Hippocampal formation (tissue), 2 donors: ENCODE measurements around the gene CDH4.

ENCODE experiments used
- DNase-seq, 2 donors: peaks; one replicate each; lab custom pipeline; 2025; lab: John Stamatoyannopoulos, UW

Gene CDH4

DNA sequence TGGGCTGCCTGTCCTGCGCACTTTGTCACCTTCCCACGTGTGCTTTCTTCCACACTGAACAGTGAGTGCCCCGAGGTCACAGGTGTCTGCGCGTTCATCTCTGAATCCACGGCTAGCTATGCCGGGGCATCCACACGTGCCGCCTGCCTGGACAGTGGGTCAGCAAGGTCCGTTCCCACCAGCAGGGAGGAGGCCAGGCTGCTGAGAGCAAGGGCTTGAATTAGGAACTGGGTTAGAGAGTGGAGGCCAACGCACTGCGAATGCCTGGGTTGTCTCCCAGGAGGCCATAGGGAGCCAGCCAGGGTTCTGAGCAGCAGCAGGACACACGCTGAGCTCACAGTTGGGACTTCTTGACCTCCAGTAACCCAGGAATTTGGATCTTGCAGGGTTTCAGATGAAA, 565.5 kb downstream of the CDH4 start:
- no peak for DNase-seq

DNA sequence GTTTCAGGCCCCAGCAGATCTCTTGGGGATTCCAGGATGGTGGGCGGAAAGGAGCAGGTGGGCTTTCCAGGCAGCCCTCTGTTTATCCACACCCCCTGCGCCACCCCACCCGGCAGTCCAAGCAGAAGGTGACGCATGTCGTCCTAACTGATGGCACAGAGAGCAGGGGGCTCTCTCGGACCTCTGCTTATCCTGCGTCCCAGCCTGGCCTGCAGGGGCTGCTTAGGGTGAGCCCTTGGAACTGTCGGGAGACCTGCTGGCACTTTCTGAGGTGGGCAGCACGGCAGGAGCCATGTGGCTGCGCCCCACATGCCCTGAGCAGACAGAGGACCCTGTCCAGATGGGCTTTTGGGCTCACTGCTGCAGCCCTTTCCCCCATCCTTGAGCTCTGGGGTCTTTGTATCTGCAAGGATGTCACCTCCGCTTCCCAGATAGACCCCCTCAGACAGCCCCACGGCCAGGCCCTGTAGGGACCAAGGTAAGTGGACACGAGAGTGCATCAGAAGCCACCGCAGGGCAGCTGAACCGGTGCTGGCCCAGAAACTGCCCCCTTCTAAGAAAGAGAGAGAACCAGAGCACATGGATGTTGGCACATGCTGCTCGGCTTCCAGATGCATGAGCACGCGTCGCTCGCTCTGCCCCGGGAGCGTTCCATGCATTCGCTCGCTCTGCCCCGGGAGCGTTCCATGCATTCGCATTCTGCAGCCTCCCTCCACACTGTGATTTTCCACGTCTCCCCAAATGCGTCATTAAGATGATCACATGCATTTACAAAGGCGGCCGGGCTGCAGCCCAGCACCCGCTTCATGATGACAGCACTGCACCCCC, 566.9 kb downstream of the CDH4 start:
- DNase-seq, result no peak

DNA sequence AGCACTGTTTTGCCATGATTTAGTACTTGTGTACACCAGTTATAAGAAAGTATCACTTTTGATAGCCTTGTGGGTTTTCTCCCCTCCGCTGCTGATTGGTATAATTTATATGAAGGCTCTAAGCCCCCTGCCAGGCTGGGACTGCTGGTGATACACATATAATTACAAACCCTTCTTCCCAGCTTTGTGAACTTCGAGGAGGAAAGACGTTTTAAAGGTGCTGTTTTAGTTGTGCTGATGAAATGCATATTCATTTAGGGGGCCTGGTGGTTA, 567.4 kb downstream of the CDH4 start:
- DNase-seq, result no peak

DNA sequence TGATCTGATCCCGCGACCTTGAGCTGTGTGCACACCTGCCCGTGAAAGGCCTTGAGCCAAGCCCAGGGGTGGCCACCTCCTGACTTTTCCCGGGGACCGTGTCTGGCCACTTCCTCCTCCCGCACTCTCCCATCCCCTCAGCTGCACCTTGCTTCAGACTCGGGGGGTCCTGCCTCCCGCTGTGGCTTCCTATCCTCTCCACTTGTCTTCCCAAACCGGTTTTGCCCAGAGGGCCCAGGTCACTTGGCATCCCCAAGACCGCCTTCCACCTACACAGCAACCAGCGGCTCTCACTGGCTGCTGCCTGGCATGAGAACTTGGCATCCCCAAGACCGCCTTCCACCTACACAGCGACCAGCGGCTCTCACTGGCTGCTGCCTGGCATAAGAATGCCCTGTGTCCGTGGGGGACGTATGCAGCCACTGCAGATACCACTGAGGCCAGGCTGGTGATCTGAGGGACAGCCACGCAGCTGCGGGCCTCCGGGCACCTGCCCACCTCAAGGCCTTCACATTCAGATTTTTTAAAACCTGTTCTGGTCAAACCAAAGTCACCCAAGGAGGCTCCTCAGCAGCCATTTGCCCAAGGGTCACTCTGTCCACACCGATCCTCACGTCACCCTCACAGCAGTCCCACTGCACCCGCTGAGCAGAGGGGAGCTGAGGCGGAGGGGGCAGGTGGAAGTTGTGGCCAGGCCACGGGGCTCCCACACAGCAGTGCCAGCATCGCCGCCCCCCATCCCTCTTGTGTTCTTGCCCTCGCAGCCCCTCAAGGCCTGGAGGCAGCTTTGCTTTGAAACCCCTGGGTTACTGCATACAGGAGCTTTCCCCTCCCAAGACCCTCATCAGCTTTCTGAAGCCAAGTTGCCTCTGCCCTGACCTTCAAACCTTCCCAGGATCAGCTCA, 568.1 kb downstream of the CDH4 start:
- DNase-seq, result no peak

DNA sequence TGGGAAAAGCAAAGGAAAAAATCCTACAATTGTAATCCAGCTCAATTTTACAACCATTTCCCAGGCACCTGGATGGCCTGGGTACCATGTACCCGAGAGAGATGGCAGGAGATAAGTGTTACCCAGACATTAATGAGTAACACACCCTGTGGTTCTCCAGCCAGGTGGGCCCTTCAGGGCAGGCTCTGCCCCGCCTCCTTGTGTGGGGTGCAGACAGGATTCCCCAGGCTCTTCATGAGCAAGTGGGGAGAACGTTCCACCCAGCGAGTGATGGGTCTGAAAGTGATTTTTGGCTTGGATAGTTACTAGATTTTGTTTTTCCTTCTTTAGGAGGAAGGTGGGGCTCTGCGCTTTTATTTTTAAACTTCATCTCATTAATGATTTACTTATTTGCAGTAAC, 569.7 kb downstream of the CDH4 start:
- no peak for DNase-seq

DNA sequence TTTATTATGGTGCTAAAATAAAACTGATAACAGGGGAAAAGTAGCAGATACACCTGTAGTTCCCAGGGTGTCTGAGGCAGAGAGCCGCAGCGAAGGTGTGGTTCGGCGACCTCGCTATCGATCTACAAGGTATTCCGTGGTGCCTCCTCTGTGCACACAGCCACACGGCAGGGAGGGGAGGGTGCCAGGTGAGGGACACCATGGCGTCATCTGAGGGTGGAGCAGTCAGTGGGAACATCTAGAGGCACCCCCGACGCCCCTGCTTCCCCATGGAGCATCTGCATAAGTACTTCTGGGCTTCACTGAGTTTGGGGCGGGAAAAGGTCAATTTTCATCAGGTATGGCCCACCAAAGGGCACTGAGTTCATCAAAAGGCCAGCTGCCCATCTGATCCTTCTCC, 570.3 kb downstream of the CDH4 start:
- no peak for DNase-seq

DNA sequence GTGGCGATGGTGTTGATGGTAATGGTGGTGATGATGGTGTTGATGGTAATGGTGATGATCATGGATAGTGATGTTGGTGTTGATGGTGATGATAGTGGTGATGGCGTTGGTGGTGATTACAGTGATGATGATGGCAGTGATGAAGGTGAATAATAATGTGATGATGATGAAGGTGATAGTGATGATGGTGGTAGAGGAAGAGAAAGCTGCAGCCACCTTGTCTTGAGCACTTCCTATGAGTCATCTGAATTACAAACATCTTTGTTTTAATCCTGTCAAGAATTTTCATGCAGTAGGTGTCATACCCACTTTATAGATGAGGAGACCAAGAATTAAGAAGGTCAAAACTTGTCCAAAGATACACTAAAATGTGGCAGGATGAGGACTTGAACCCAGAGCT, 571.2 kb downstream of the CDH4 start:
- DNase-seq, result no peak

DNA sequence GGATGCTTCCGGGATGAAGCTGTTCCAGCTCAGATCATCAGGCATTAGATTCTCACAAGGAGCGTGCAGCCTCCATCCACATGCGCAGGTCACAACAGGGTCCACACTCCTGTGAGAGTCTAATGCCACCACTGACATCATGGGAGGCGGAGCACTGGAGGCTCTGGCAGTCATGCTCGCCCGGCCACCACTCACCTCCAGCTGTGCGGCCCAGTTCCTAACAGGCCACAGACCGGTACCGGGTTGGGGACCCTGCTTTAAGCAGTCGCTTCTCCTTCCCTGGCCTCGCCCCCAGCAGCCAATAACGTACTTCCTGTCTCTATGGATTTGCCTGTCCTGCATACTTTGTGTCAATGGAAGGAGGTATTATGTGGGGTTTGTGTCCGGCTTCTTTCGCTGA, 576.8 kb downstream of the CDH4 start:
- no peak for DNase-seq

DNA sequence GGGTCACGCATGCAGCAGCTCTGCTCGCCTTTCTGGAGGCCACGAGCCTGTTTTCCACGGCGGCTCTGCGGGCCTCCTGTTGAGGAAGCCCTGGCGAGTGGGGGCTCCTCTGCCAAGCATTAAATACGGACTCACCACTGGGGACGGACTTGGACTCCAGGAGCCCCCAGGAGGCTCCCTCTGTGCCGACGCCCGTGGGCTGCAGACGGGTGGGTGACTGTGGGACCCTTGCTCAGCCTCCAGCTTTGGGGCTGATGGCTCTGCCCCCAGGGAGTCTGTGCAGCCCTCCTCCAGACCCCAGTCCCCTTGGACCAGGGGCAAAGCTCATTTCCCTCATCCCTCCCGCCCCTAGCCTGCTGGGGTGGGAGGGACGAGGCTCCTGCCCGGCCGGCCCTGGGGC, 577.5 kb downstream of the CDH4 start:
- no peak for DNase-seq

DNA sequence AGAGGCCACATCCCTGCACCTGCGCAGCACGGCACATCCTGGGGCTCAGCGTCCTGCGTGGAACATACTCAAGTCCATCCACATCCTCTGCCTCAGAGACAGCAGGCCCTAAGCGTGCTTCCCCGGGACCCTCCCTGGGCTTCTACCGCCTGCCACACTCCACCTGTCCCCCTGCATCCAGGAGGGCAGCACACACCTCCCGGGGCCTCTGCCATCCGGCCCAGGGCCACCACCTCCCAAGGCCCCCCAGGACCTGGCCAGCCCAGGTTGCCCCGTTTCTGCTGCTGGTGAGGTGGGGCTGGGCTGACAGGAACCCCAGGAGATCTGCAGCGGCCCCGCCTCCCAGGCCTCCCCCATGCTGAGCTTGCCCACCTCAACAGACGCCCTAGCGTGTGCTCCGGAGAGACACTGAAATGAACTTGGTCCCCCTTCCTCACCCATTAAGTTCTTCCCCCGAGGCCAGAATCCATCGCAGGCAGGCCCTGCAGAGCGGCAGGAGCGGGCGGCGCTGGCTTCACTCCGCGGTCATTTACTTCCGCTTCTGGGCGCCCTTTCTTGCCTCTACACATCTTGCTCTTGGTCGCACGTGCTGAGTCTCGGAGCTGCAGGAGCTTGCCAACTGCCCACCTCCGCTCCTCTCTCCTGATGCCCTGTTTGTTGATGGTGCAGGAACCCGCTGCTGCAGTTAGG, 578.3 kb downstream of the CDH4 start:
- DNase-seq, result no peak

DNA sequence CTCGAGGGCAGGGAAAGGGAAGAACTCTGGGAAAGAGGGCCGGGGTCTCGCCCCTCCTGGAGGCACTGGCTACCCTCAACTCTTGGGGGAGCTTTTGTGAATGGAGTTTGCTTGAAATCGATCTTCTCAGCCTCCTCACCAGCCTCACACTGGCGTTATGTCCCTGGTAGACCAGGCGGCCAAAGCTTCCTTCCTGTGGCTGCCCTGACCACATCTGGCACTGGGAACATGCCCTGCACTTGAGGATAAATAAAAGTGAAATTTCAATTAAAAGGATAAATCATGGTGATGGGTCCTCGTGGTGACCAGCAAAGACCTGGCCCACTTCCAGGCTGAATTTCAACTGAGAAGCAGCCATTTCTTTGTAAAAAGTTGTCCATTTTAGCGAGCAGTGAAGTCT, 578.9 kb downstream of the CDH4 start:
- no peak for DNase-seq

DNA sequence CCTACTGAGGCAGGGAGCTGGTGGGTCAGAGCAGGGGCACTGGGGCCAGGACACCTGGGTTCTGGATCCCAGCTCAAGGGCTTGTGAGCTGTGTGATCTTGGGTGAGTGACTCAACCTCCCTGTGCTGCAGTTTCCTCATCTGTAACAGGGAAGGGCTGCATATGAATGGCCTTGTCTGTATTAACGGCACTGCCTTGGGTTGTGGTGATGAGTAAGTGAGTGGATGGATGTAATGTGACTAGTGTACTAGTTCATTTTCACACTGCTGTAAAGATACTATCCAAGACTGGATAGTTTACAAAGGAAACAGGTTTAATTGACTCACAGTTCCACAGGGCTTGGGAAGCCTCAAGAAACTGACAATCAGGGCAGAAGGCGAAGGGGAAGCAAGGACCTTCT, 580.1 kb downstream of the CDH4 start:
- DNase-seq, result no peak

DNA sequence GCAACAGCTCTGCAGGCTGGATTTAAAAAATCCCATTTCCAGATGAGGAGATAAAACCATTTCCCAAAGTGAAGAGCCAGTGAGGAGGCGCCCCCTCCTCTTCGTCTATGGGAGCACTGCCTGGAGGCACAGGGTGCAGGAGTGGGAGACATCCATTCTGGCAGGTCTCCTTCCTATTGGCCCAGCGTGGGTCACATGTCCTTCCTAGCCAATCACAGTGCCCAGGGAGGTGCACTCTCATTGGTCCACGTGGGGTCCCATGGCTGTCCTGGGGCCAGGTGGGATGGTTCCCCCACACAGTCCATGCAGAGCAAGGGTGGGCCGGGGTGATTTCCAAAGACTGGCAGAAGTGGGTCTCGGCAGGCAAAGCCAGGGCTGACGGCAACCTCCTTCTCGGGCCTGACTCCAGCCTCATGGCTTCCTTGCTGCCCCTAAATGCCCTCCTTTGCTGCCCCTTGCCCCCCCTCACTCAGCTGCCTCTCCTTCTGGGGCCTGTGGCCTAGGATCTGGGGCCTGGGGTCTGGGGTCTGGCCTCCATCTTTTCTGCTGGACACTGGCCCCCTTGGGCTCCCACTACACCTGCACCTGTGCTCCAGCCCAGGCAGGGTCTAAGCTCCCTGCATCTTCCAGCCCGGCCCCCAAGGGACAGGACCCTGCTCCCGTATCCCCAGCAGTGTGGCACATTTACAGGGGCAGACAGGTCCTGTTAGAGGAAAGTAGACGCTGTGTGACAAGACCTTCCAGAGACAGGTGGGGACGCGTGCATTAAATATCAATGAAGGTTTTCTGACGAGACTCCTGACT, 581.9 kb downstream of the CDH4 start:
- no peak for DNase-seq

DNA sequence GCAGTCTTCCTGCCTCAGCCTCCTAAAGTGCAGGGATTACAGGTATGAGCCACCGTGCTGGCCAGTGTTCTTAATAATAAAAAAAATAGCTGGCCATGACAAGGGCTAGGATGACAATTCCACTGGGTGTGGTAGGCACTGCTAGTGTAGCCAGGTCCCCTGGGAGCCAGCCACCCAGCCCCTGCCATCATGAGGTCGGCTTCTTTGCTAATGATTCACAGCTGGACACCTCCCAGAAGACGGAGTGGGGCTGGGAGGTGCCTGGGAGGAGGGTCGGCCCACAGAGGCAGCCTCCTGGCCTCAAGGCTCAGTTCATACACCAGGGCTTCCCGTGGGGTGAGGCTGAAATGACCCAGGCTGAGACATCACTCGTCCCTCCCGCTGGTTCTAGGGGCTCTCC, 583.2 kb downstream of the CDH4 start:
- DNase-seq, result no peak

DNA sequence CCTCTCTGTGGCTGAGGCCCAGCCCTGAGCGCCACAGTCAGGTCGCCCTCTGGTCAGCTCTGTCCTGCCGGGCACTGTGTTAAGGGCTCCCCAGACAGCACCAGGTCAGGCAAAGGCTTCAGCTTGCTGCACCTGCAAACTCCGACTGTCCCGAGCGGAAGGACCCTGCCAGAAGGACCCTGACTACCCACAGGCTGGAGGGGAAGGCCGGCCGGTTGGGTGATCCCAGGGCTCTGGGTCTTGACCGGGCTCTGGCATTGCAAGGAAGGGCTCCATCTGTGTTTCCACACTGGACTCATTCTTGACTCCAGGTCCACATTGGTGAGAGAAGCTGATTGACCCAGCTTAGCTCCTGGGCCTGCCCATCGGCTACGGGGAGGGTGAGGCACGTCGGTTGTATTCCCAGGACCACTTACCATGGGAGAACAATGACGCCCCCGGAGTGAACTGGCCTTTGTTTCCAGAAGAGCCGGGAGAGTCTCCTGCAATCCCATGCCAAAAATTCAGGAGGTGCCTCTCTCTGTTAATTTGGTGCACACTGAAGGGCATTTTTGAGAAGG, 583.8 kb downstream of the CDH4 start:
- no peak for DNase-seq

DNA sequence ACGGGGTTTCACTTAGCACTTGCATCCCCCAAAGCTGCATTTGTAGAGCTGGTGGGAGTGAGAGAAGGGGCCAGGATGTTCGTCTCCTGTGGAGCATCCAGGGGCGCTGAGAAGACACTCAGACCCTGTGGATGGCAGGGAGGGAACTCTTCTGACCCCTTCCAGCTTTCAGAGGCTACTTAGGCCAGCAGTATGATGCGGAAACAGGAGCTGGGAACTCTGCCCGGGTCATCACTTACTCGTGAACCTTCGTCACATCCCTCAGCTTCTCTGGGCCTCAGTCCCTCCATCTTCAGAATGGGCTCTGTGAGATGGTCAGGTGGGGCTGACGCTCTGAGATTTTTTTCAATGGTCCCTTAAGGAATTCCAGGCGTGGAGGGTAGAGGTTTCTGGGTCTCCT, 585.1 kb downstream of the CDH4 start:
- DNase-seq, result no peak

DNA sequence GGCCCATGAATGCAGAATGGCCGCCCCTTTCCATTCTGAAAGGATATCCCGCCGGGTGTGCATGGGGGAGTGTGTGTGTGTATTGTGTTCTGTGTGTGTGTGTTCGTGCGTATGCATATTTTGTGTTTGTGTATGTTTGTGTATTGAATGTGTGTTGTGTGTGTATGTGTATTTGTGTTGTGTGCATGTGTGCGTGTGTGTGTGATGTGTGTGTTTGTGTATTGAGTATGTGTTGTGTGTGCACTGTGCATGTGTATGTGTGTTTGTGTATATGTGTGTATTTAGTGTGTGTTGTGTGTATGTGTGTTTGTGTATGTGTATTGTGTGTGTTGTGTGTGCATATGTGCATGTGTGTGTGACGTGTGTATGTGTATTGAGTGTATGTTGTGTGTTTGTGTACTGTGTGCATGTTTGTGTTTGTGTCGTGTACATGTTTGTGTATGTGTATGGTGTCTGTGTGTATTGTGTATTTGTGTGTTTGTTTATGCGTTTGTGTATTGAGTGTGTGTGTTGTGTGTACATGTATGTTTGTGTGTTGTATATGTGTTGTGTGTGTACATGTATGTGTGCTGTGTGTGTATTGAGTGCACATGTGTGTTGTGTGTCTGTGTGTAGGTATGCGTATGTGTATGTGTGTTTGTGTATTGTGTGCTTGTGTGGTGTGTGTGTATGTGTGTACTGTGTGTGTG, 587.3 kb downstream of the CDH4 start:
- DNase-seq, result no peak

DNA sequence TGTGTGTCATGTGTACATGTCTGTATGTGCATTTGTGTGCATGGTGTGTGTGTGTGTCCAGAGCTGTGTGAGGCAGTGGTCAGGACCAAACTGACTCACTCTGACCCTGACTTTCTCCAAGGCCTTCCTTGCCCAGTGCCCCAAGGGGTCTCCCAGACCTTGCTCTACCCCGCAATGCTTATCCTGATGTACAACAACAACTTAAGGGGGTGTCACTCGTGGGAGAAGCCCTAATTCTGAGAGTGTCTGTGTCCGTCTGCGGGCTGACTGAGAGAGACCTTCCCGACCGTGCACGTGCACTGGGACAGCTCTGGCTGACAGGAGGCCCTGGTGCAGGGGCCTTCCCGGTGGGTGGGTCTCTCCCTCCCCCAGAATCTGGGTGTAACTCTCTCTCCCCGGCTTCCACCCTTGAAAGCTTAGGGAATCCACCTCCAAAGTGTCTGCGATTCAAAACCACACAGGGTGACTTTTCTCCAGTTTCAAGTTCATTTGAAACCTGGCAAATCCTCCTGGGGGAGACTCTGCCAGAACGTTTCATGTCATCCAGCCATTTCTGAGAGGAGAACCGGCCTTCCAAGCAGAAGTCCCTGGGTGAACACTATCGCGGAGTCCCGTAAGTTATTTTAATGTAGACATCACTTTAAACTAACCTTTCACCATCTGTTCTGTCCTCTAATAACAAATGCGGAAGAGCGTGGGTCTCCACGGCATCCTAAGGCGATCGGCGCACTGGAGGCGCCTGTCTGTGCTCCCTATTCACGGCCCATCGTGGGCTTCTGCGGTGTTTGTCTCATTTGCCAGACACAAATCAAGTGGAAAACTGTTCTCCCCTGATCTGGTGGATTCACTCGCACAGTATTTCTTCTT, 588.1 kb downstream of the CDH4 start:
- no peak for DNase-seq

DNA sequence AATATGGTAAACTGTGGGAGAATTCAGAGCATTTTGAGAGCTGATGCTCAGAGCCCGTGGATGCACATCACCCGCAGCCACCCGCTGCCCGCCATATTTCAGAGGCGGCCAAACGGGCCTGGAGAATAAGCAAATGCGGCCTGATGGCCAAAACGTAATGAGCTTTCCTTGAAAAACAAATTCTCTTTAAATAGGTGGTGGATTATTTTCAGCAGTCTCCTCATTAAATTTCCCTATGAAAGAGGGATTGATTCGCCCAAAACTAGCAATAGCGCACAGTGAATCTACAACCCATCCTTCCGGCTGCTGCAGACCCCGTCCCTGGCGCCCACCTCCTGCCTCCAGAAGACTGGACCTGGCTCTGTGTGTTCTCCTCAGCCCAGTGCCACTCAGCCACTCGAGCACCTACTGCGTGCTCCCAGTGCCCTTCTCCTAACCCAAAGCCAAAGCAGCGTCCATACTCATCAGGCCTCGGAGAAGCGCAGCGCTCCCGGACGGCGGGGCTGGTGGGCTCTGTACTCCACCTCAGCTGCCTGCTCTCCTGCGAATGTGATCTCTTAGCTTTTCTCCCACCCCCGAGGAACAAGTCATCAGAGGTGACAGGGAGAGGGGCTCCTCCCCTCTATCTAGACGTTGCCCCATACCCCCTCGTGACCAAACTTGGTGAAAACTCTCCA, 588.9 kb downstream of the CDH4 start:
- no peak for DNase-seq

DNA sequence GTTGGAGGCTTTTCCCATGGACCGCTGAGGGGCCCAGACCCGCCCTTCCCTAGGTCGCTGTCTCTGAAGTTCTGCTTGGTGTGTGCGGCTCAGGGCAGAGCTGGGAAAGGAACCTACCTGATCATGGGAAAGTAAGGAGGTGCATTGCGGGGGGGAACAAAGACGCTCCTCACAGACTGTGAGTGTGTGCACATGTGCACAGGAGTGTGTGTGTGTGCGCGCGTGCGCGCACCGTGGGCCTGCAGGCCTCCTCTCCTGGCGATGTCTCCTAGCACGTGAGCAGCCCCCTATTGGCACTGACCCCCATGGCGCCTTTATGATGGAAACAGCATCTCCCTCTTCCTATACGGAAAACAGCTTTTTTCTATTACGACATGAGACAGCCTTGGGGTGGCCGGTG, 589.5 kb downstream of the CDH4 start:
- DNase-seq, result no peak
